Liver (tissue), 9 donors: ENCODE measurements around the gene SETBP1. TPM values are rescaled to one million over a fixed set of nuclear protein-coding genes. Genes with fewer than 3 reads are reported as not detected.

Experiments used
- DNase-seq: peaks from one replicate; pipeline ENCODE4 v3.0.0-alpha.2; 2017; ENCODE audit warnings: low spot score
- H3K27ac ChIP-seq, 2 donors: one replicate each; pipeline ENCODE4 v1.7.0; 2013; ENCODE audit warnings: inconsistent platforms in 2 of 2, low read length in 2 of 2, control low read depth in 1 of 2, low read depth in 1 of 2, mild to moderate bottlenecking in 1 of 2
- H3K27me3 ChIP-seq, 4 donors: one replicate each; pipeline versions ENCODE4 v1.6.1 to v1.7.0; 2013; ENCODE audit warnings: low read length in 3 of 4, inconsistent platforms in 1 of 4, mild to moderate bottlenecking in 1 of 4, moderate library complexity in 1 of 4; ENCODE audit not compliant: control insufficient read depth in 4 of 4, insufficient read depth in 4 of 4
- H3K36me3 ChIP-seq, 4 donors: one replicate each; pipeline versions ENCODE4 v1.6.1 to v1.7.0; 2013; ENCODE audit warnings: low read length in 3 of 4, mild to moderate bottlenecking in 3 of 4, low read depth in 1 of 4, moderate library complexity in 1 of 4; ENCODE audit not compliant: control insufficient read depth in 4 of 4, insufficient read depth in 3 of 4
- H3K4me1 ChIP-seq, 4 donors: one replicate each; pipeline versions ENCODE4 v1.6.1 to v1.7.0; 2013; ENCODE audit warnings: low read length in 3 of 4, mild to moderate bottlenecking in 3 of 4, moderate library complexity in 1 of 4; ENCODE audit not compliant: control insufficient read depth in 4 of 4, insufficient read depth in 4 of 4
- H3K4me3 ChIP-seq, 3 donors: one replicate each; pipeline versions ENCODE4 v1.6.1 to v1.7.0; 2013; ENCODE audit warnings: low read length in 3 of 3, control low read depth in 1 of 3, low read depth in 1 of 3, mild to moderate bottlenecking in 1 of 3
- H3K9ac ChIP-seq, 2 donors: one replicate each; pipeline ENCODE4 v1.7.0; 2013; ENCODE audit warnings: low read length in 2 of 2, mild to moderate bottlenecking in 2 of 2, moderate library complexity in 2 of 2, control low read depth in 1 of 2, low read depth in 1 of 2
- H3K9me3 ChIP-seq, 4 donors: one replicate each; pipeline versions ENCODE4 v1.6.1 to v1.7.0; 2013; ENCODE audit warnings: low read length in 3 of 4; ENCODE audit not compliant: control insufficient read depth in 4 of 4
- EGR1 ChIP-seq, 2 donors: IDR thresholded peaks; 2 replicates each; pipeline ENCODE4 v1.6.1; 2016 to 2018; ENCODE audit warnings: antibody characterized with exemption in 2 of 2, low read depth in 2 of 2
- FOXA2 ChIP-seq: IDR thresholded peaks from 2 replicates; pipeline ENCODE4 v1.6.1; 2016; ENCODE audit warnings: antibody characterized with exemption
- GABPA ChIP-seq, 2 donors: IDR thresholded peaks in 1 of 2; conservative IDR thresholded peaks in 1 of 2; 2 replicates each; pipeline ENCODE4 v1.6.1; 2016; ENCODE audit warnings: antibody characterized with exemption in 2 of 2, mild to moderate bottlenecking in 1 of 2, moderate library complexity in 1 of 2
- HNF4A ChIP-seq, 2 donors: conservative IDR thresholded peaks; 2 replicates each; pipeline ENCODE4 v1.6.1; 2016; ENCODE audit warnings: antibody characterized with exemption in 2 of 2, mild to moderate bottlenecking in 2 of 2
- NR2F2 ChIP-seq: IDR thresholded peaks from 2 replicates; pipeline ENCODE4 v1.6.1; 2016; ENCODE audit warnings: antibody characterized with exemption
- RAD21 ChIP-seq, 2 donors: IDR thresholded peaks; 2 replicates each; pipeline ENCODE4 v1.6.1; 2016; ENCODE audit warnings: antibody characterized with exemption in 2 of 2, mild to moderate bottlenecking in 2 of 2
- RXRA ChIP-seq, 2 donors: IDR thresholded peaks; 2 replicates each; pipeline ENCODE4 v1.6.1; 2017 to 2018; ENCODE audit warnings: antibody characterized with exemption in 2 of 2, mild to moderate bottlenecking in 1 of 2
- SP1 ChIP-seq: IDR thresholded peaks from 2 replicates; pipeline ENCODE4 v1.6.1; 2018; ENCODE audit warnings: antibody characterized with exemption, mild to moderate bottlenecking
- TAF1 ChIP-seq: conservative IDR thresholded peaks from 2 replicates; pipeline ENCODE4 v1.6.1; 2016; ENCODE audit warnings: antibody characterized with exemption, mild to moderate bottlenecking
- ZBTB33 ChIP-seq: IDR thresholded peaks from 2 replicates; pipeline ENCODE4 v1.6.1; 2016; ENCODE audit warnings: antibody characterized with exemption
- WGBS: extraction: QIAGEN DNeasy Blood & Tissue Kit; methylation state at CpG from one replicate; pipeline ENCODE4 v1.1.7; 2013; 5-methylcytosine and 5-hydroxymethylcytosine counted together
- polyA plus RNA-seq, 2 donors: library from polyadenylated mRNA; stranded (reverse) in 1 of 2; unstranded in 1 of 2; fragments of 200-250 nt in 1 of 2; fragments of >200 nt in 1 of 2; fragmentation: Nextera tagmentation in 1 of 2; extraction: Ambion mirVana in 1 of 2; gene quantifications; one replicate each; pipeline versions ENCODE4 v1.2.1 to v1.2.3, GENCODE V29; 2013 to 2015
- total RNA-seq, 2 donors: library from RNA; depleted of rRNA; stranded (reverse); fragments of >200 nt; gene quantifications; one replicate each; pipeline ENCODE4 v1.2.3, GENCODE V29; 2014
- TF ChIP-seq, protein P1 (sequence below): IDR thresholded peaks from 2 replicates; pipeline ENCODE4 v1.6.1; 2016; ENCODE audit warnings: antibody characterized with exemption
- TF ChIP-seq, protein P2 (sequence below): IDR thresholded peaks from 2 replicates; pipeline ENCODE4 v1.6.1; 2016; ENCODE audit warnings: antibody characterized with exemption, mild to moderate bottlenecking
- donor health status: healthy.
- donor health status: healthy.
- donor health status: healthy.
- donor health status: healthy.
- donor health status: healthy.

The SETBP1 gene
- total and polyA plus RNA-seq, 4 donors, result 2.5 to 15.8 (median 4.7) TPM

DNA sequence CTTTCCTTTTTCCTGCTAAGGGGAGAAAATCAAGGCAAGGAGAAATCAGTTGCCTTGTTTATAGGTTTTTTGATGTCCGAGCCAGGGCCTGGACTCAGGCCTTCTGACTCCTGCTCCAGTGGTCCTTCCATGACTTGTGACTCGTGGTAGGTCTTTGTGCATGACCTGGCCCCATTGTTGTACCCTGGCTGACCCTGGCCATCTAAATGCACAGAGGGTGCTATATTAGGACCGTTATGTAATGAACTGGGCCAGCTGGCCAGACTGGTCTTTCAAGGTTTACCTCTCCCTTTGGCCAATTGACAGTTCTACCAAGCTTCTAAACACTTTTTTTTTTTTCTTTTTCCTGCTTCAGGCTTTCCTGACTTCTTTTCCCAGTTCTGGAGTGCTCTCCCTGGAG lies 81.1 kb downstream of the SETBP1 start:
- no peak overlapping the region for H3K27ac ChIP-seq
- WGBS, result 44% methylated on average over 3 of the region's 3 CpGs

GRCh38 chr18:44763327-44763726 lies 82.6 kb downstream of the SETBP1 start:
- no peak for TF ChIP-seq RAD21 (IDR thresholded peaks at IDR 0.05)
- TF ChIP-seq NR2F2, result no peak
- TF ChIP-seq GABPA (IDR thresholded peaks at IDR 0.05 in 1 of 2, conservative IDR thresholded peaks at IDR 0.05 in 1 of 2), result no peak
- TF ChIP-seq HNF4A (conservative IDR thresholded peaks at IDR 0.05), result no peak
- no peak for TF ChIP-seq FOXA2
- TF ChIP-seq ZBTB33, result no peak
- TF ChIP-seq, protein P1, sequence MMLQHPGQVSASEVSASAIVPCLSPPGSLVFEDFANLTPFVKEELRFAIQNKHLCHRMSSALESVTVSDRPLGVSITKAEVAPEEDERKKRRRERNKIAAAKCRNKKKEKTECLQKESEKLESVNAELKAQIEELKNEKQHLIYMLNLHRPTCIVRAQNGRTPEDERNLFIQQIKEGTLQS, result no peak
- TF ChIP-seq, protein P2, sequence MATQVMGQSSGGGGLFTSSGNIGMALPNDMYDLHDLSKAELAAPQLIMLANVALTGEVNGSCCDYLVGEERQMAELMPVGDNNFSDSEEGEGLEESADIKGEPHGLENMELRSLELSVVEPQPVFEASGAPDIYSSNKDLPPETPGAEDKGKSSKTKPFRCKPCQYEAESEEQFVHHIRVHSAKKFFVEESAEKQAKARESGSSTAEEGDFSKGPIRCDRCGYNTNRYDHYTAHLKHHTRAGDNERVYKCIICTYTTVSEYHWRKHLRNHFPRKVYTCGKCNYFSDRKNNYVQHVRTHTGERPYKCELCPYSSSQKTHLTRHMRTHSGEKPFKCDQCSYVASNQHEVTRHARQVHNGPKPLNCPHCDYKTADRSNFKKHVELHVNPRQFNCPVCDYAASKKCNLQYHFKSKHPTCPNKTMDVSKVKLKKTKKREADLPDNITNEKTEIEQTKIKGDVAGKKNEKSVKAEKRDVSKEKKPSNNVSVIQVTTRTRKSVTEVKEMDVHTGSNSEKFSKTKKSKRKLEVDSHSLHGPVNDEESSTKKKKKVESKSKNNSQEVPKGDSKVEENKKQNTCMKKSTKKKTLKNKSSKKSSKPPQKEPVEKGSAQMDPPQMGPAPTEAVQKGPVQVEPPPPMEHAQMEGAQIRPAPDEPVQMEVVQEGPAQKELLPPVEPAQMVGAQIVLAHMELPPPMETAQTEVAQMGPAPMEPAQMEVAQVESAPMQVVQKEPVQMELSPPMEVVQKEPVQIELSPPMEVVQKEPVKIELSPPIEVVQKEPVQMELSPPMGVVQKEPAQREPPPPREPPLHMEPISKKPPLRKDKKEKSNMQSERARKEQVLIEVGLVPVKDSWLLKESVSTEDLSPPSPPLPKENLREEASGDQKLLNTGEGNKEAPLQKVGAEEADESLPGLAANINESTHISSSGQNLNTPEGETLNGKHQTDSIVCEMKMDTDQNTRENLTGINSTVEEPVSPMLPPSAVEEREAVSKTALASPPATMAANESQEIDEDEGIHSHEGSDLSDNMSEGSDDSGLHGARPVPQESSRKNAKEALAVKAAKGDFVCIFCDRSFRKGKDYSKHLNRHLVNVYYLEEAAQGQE, result no peak
- no peak for TF ChIP-seq RXRA (IDR thresholded peaks at IDR 0.05)
- no peak for TF ChIP-seq EGR1 (IDR thresholded peaks at IDR 0.05; ENCODE audit: low read depth in 2 of 2)
- Histone ChIP-seq H3K9me3 (no peaks in the 10 kb centered on the region), H3K27ac (no peak overlapping the region), H3K4me1 (peaks cover 0 to 26% (median 3%) of the 10 kb centered on the region in 4 donors), H3K27me3 (no peaks in the 10 kb centered on the region), H3K4me3 (no peak overlapping the region), H3K9ac (no peak overlapping the region), H3K36me3 (no peaks in the 10 kb centered on the region)
- WGBS, result 72% methylated on average over 8 of the region's 8 CpGs
- no peak for DNase-seq

More for the DNA sequence above, 81.1 kb downstream of the SETBP1 start:
- DNase-seq, result no peak
- Histone ChIP-seq H3K9ac (no peak overlapping the region), H3K36me3 (no peaks in the 10 kb centered on the region), H3K9me3 (no peaks in the 10 kb centered on the region), H3K4me1 (peaks cover 0 to 26% (median 3%) of the 10 kb centered on the region in 4 donors), H3K4me3 (no peak overlapping the region), H3K27me3 (no peaks in the 10 kb centered on the region)
- TF ChIP-seq HNF4A (conservative IDR thresholded peaks at IDR 0.05) (no peak), RXRA (IDR thresholded peaks at IDR 0.05) (peak in 1 of 2 donors; percentile 6)

- H3K4me1 ChIP-seq, result peaks cover 0 to 19% (median 3%) of the 10 kb centered on the region in 4 donors
- no peaks in the 10 kb centered on the region for H3K27me3 ChIP-seq
- no peaks in the 10 kb centered on the region for H3K36me3 ChIP-seq
- no peak overlapping the region for H3K27ac ChIP-seq
- DNase-seq, result no peak
- TF ChIP-seq TAF1 (no peak), RAD21 (IDR thresholded peaks at IDR 0.05) (peak in 1 of 2 donors; percentile 41), RXRA (IDR thresholded peaks at IDR 0.05) (peak; percentile 59 to 71), FOXA2 (no peak), SP1 (peak; percentile 16), HNF4A (conservative IDR thresholded peaks at IDR 0.05) (peak; percentile 48 to 51)
- TF ChIP-seq, protein P2, result no peak
- H3K4me3 ChIP-seq, result no peak overlapping the region
- H3K9ac ChIP-seq, result no peak overlapping the region
- no peaks in the 10 kb centered on the region for H3K9me3 ChIP-seq
- WGBS, result 50% methylated on average over 3 of the region's 3 CpGs
Measured at GRCh38 chr18:44764863-44765262, 84.2 kb downstream of the SETBP1 start.
